ENCODE results near the gene LOXHD1. TPM values are rescaled to one million over a fixed set of nuclear protein-coding genes. Genes with fewer than 3 reads are reported as not detected.

LOXHD1 gene
- total RNA-seq, 1 donor from 2014 or later: not detected

- Mint-ChIP-seq H3K4me3 (ENCODE audit: unreplicated experiment) (no peak overlapping the region), H3K27me3 (ENCODE audit: unreplicated experiment) (peaks cover 8% of the 10 kb centered on the region), H3K4me1 (ENCODE audit: low read depth, unreplicated experiment) (no peaks in the 10 kb centered on the region), H3K27ac (ENCODE audit: unreplicated experiment) (no peak overlapping the region), H3K9me3 (ENCODE audit: unreplicated experiment) (peaks cover 4% of the 10 kb centered on the region), H3K36me3 (ENCODE audit: unreplicated experiment) (peaks cover 23% of the 10 kb centered on the region)
- no peak for DNase-seq
- no peak for TF ChIP-seq CTCF (IDR thresholded peaks at IDR 0.05; ENCODE audit: partially characterized antibody, unreplicated experiment)
Measured at GRCh38 chr18:46456691-46457090, 200.3 kb downstream of the LOXHD1 start.

GRCh38 chr18:46452820-46453219 is 204.2 kb downstream of the LOXHD1 start:
- Mint-ChIP-seq H3K27ac (ENCODE audit: unreplicated experiment) (no peak overlapping the region), H3K9me3 (ENCODE audit: unreplicated experiment) (peaks cover 7% of the 10 kb centered on the region), H3K27me3 (ENCODE audit: unreplicated experiment) (peaks cover 8% of the 10 kb centered on the region), H3K36me3 (ENCODE audit: unreplicated experiment) (peaks cover 42% of the 10 kb centered on the region), H3K4me1 (ENCODE audit: low read depth, unreplicated experiment) (no peaks in the 10 kb centered on the region), H3K4me3 (ENCODE audit: unreplicated experiment) (no peak overlapping the region)
- no peak for DNase-seq
- no peak for TF ChIP-seq CTCF (IDR thresholded peaks at IDR 0.05; ENCODE audit: partially characterized antibody, unreplicated experiment)

DNA sequence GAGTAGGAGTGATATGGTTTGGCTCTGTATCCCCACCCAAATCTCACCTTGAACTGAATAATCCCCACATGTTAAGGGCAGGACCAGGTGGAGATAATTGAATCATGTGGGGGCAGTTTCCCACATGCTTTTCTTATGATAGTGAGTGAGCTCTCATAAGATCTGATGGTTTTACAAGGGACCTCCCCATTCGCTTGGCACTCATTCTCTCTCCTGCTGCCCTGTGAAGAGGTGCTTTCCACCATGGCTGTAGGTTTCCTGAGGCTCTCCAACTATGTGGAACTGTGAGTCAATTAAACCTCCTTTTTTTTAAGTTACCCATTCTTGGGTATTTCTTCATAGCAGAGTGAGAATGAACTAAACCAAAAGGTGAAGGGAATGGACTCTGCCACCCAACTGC is 207.5 kb downstream of the LOXHD1 start:
- Mint-ChIP-seq H3K27ac (ENCODE audit: unreplicated experiment) (no peak overlapping the region), H3K9me3 (ENCODE audit: unreplicated experiment) (peaks cover 4% of the 10 kb centered on the region), H3K27me3 (ENCODE audit: unreplicated experiment) (peaks cover 2% of the 10 kb centered on the region), H3K36me3 (ENCODE audit: unreplicated experiment) (peaks cover 47% of the 10 kb centered on the region), H3K4me1 (ENCODE audit: low read depth, unreplicated experiment) (no peaks in the 10 kb centered on the region), H3K4me3 (ENCODE audit: unreplicated experiment) (no peak overlapping the region)
- DNase-seq: no peak
- no peak for TF ChIP-seq CTCF (IDR thresholded peaks at IDR 0.05; ENCODE audit: partially characterized antibody, unreplicated experiment)

GRCh38 chr18:46449033-46449432 is 208.0 kb downstream of the LOXHD1 start:
- no peak overlapping the region for H3K27ac Mint-ChIP-seq (ENCODE audit: unreplicated experiment)
- no peaks in the 10 kb centered on the region for H3K4me1 Mint-ChIP-seq (ENCODE audit: low read depth, unreplicated experiment)
- peaks cover 47% of the 10 kb centered on the region for H3K36me3 Mint-ChIP-seq (ENCODE audit: unreplicated experiment)
- peaks cover 2% of the 10 kb centered on the region for H3K27me3 Mint-ChIP-seq (ENCODE audit: unreplicated experiment)
- DNase-seq: no peak
- H3K9me3 Mint-ChIP-seq (ENCODE audit: unreplicated experiment): peaks cover 4% of the 10 kb centered on the region
- TF ChIP-seq CTCF (IDR thresholded peaks at IDR 0.05; ENCODE audit: partially characterized antibody, unreplicated experiment): no peak
- H3K4me3 Mint-ChIP-seq (ENCODE audit: unreplicated experiment): no peak overlapping the region

DNA sequence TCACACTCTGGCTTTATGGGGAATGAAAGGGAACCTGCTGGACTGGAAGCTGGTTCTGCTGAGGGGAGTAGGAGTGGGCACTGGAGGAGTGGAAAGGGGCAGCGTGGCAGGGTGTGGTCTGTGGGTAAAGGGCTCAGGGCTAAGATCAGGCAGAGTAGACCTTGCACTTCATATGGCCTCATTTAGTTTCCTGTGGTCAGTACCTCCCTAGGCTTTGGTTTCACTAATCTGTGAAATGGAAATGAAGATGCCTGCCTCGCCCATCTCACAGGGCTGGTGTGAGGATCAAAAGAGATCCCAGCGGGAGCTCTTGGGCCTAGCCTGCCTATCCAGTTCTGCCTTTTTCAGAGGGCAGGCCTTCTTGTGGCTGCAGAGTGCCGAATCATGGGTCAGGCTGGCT is 208.7 kb downstream of the LOXHD1 start:
- Mint-ChIP-seq H3K27ac (ENCODE audit: unreplicated experiment) (no peak overlapping the region), H3K9me3 (ENCODE audit: unreplicated experiment) (peaks cover 4% of the 10 kb centered on the region), H3K4me3 (ENCODE audit: unreplicated experiment) (no peak overlapping the region), H3K36me3 (ENCODE audit: unreplicated experiment) (peaks cover 47% of the 10 kb centered on the region), H3K27me3 (ENCODE audit: unreplicated experiment) (peaks cover 2% of the 10 kb centered on the region), H3K4me1 (ENCODE audit: low read depth, unreplicated experiment) (no peaks in the 10 kb centered on the region)
- DNase-seq: no peak
- TF ChIP-seq CTCF (IDR thresholded peaks at IDR 0.05; ENCODE audit: partially characterized antibody, unreplicated experiment): no peak

Measured in glutamatergic neuron (in vitro differentiated cells).